Measurements from ENCODE around the gene PTH1R.

The PTH1R gene

GRCh38 chr3:46934072-46934471, 56.6 kb downstream of the PTH1R start:
- DNase-seq = no peak

- no peak for DNase-seq
Measured at GRCh38 chr3:46934498-46935167, 57.1 kb downstream of the PTH1R start.

- no peak for DNase-seq
Measured at GRCh38 chr3:46935168-46935858, 57.8 kb downstream of the PTH1R start.

GRCh38 chr3:46935989-46936558, 58.6 kb downstream of the PTH1R start:
- no peak for DNase-seq

- DNase-seq = no peak
Measured at GRCh38 chr3:46936733-46937250, 59.3 kb downstream of the PTH1R start.

GRCh38 chr3:46938118-46938517, 60.6 kb downstream of the PTH1R start:
- no peak for DNase-seq

GRCh38 chr3:46939578-46940445, 62.3 kb downstream of the PTH1R start:
- DNase-seq = no peak

- no peak for DNase-seq
Measured at GRCh38 chr3:46942076-46942475, 64.6 kb downstream of the PTH1R start.

GRCh38 chr3:46942481-46943236, 65.1 kb downstream of the PTH1R start:
- no peak for DNase-seq

GRCh38 chr3:46943237-46944187, 66.0 kb downstream of the PTH1R start:
- no peak for DNase-seq

GRCh38 chr3:46944191-46944590, 66.7 kb downstream of the PTH1R start:
- DNase-seq = no peak

GRCh38 chr3:46946416-46946815, 68.9 kb downstream of the PTH1R start:
- DNase-seq = no peak

GRCh38 chr3:46946856-46947545, 69.5 kb downstream of the PTH1R start:
- no peak for DNase-seq

GRCh38 chr3:46947546-46947901, 70.0 kb downstream of the PTH1R start:
- DNase-seq = no peak

- no peak for DNase-seq
Measured at GRCh38 chr3:46947981-46948791, 70.7 kb downstream of the PTH1R start.

GRCh38 chr3:46948830-46949671, 71.5 kb downstream of the PTH1R start:
- no peak for DNase-seq

- DNase-seq = no peak
Measured at GRCh38 chr3:46950177-46950576, 72.7 kb downstream of the PTH1R start.

GRCh38 chr3:46950650-46951241, 73.2 kb downstream of the PTH1R start:
- no peak for DNase-seq

All from NCI-H748 treated with DMSO at 0.1 percent for 48 hours (cell line).